ENCODE results near the gene MSRB2. TPM values are rescaled to one million over a fixed set of nuclear protein-coding genes. Genes with fewer than 3 reads are reported as not detected.

Gene MSRB2
- total and polyA plus RNA-seq, 2 experiments from 2014 or later, result 9.5 to 34.6 TPM

DNA sequence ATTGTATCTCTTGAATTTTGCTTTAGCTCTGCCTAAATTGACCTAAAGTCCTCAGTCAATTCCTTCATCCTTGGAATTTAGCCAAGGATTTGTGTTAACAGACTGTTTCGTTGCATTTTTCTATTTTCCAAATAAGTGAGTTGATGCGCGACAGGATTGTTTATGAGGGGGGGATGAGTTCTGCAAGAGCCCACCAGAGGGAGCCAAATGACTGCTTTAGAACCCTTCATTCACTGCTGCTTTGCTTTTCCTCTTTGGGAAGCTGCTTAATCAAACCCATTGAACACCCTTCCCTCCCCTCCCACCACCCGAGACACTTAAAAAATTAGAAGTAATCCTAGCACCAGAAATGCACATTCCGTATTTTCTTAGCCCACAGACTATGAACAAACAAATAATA, 63.0 kb downstream of the MSRB2 start:
- H3K9me3 Mint-ChIP-seq, result no peaks in the 10 kb centered on the region
- H3F3A ChIP-seq (replicated peaks; ENCODE audit: low read depth), result no peaks in the 10 kb centered on the region
- H3K4me3 ChIP-seq, result peak overlapping the region; percentile 42
- no peaks in the 10 kb centered on the region for H3K9me2 ChIP-seq (ENCODE audit: insufficient read depth)
- no peaks in the 10 kb centered on the region for H4K20me1 ChIP-seq (replicated peaks; ENCODE audit: insufficient read depth)
- H3K27me3 Mint-ChIP-seq (ENCODE audit: insufficient read depth, low read depth, poor library complexity), result peaks cover 5% of the 10 kb centered on the region
- peaks cover 9% of the 10 kb centered on the region for H3K4me1 Mint-ChIP-seq
- no peaks in the 10 kb centered on the region for H3K36me3 Mint-ChIP-seq (ENCODE audit: low read depth)
- no peak overlapping the region for H2AFZ ChIP-seq
- ATAC-seq (peak; percentile 93), DNase-seq (ENCODE audit: low spot score) (peak; percentile 88)
- H3K4me1 ChIP-seq (ENCODE audit: insufficient read depth), result no peaks in the 10 kb centered on the region
- peak overlapping the region; percentile 71 for H3K4me2 ChIP-seq
- peak overlapping the region; percentile 46; the same call in 2 of the 3 replicates for H3K4me3 Mint-ChIP-seq
- H3K27ac Mint-ChIP-seq, result no peak overlapping the region
- no peaks in the 10 kb centered on the region for H3K79me2 ChIP-seq (replicated peaks; ENCODE audit: insufficient read depth)
- H3K27me3 ChIP-seq (ENCODE audit: insufficient read depth), result peaks cover 9% of the 10 kb centered on the region; the same call in 1 of the 2 replicates
- no peaks in the 10 kb centered on the region for H3K36me3 ChIP-seq (ENCODE audit: insufficient read depth)
- TF ChIP-seq, protein P1, sequence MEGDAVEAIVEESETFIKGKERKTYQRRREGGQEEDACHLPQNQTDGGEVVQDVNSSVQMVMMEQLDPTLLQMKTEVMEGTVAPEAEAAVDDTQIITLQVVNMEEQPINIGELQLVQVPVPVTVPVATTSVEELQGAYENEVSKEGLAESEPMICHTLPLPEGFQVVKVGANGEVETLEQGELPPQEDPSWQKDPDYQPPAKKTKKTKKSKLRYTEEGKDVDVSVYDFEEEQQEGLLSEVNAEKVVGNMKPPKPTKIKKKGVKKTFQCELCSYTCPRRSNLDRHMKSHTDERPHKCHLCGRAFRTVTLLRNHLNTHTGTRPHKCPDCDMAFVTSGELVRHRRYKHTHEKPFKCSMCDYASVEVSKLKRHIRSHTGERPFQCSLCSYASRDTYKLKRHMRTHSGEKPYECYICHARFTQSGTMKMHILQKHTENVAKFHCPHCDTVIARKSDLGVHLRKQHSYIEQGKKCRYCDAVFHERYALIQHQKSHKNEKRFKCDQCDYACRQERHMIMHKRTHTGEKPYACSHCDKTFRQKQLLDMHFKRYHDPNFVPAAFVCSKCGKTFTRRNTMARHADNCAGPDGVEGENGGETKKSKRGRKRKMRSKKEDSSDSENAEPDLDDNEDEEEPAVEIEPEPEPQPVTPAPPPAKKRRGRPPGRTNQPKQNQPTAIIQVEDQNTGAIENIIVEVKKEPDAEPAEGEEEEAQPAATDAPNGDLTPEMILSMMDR (conservative IDR thresholded peaks at IDR 0.05; ENCODE audit: low read depth in 2 of 2), result peak; percentile 92 to 93
- TF ChIP-seq, protein P2, sequence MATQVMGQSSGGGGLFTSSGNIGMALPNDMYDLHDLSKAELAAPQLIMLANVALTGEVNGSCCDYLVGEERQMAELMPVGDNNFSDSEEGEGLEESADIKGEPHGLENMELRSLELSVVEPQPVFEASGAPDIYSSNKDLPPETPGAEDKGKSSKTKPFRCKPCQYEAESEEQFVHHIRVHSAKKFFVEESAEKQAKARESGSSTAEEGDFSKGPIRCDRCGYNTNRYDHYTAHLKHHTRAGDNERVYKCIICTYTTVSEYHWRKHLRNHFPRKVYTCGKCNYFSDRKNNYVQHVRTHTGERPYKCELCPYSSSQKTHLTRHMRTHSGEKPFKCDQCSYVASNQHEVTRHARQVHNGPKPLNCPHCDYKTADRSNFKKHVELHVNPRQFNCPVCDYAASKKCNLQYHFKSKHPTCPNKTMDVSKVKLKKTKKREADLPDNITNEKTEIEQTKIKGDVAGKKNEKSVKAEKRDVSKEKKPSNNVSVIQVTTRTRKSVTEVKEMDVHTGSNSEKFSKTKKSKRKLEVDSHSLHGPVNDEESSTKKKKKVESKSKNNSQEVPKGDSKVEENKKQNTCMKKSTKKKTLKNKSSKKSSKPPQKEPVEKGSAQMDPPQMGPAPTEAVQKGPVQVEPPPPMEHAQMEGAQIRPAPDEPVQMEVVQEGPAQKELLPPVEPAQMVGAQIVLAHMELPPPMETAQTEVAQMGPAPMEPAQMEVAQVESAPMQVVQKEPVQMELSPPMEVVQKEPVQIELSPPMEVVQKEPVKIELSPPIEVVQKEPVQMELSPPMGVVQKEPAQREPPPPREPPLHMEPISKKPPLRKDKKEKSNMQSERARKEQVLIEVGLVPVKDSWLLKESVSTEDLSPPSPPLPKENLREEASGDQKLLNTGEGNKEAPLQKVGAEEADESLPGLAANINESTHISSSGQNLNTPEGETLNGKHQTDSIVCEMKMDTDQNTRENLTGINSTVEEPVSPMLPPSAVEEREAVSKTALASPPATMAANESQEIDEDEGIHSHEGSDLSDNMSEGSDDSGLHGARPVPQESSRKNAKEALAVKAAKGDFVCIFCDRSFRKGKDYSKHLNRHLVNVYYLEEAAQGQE (IDR thresholded peaks at IDR 0.05; ENCODE audit: unreplicated experiment), result no peak
- H3K27ac ChIP-seq (ENCODE audit: low read depth), result no peak overlapping the region

DNA sequence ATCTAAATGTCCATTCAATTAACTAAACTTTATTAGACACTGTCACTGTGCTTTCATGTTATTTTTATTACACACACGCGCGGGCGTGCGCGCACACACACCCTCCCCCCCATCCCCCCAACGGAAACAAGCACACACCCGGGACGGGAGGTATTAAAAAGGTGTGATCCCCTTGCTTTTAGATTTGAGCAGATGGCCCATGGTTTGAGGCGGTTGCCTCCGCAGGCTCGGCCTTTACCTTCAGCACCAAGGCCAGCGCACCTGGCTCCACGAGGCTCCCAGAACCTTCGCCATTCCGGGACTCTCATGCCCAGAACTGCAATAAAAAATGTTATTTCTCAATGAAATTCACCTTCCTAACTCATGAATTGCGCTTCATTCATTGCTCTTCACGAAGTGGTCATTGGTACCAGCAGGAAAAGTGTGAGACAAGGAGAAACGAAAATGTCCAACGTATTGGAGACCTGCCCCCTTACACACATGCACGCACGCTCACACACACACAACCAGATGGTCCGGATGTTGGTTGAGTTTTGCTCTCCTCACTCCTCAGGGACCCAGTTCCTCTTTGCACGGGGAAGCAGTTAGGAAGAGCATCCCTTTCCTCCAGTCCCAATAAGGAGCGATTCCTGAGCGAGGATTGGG, 76.0 kb downstream of the MSRB2 start:
- DNase-seq (ENCODE audit: low spot score), result peak; percentile 85
- Histone ChIP-seq H3K4me2 (peak overlapping the region; percentile 67; the same call in 1 of the 2 replicates), H3K79me2 (replicated peaks; ENCODE audit: insufficient read depth) (no peaks in the 10 kb centered on the region), H3K27me3 (ENCODE audit: insufficient read depth) (peaks cover 100% of the 10 kb centered on the region), H3F3A (replicated peaks; ENCODE audit: low read depth) (peaks cover 6% of the 10 kb centered on the region), H3K4me1 (ENCODE audit: insufficient read depth) (peaks cover 27% of the 10 kb centered on the region; the same call in 1 of the 2 replicates), H3K36me3 (ENCODE audit: insufficient read depth) (no peaks in the 10 kb centered on the region), H2AFZ (no peak overlapping the region), H4K20me1 (replicated peaks; ENCODE audit: insufficient read depth) (peaks cover 19% of the 10 kb centered on the region; the same call in 1 of the 2 replicates), H3K4me3 (no peak overlapping the region), H3K9me2 (ENCODE audit: insufficient read depth) (no peaks in the 10 kb centered on the region), H3K27ac (ENCODE audit: low read depth) (no peak overlapping the region)
- H3K4me1 Mint-ChIP-seq, result peaks cover 17% of the 10 kb centered on the region
- H3K9me3 Mint-ChIP-seq, result no peaks in the 10 kb centered on the region; the same call in 2 of the 3 replicates
- TF ChIP-seq, protein P2 (IDR thresholded peaks at IDR 0.05; ENCODE audit: unreplicated experiment), result peak; percentile 89
- TF ChIP-seq EZH2 (IDR thresholded peaks at IDR 0.05; ENCODE audit: low read depth, unreplicated experiment) (peak; percentile 60), EZH2phosphoT487 (IDR thresholded peaks at IDR 0.05; ENCODE audit: unreplicated experiment) (no peak)
- no peaks in the 10 kb centered on the region for H3K36me3 Mint-ChIP-seq (ENCODE audit: low read depth)
- no peak overlapping the region for H3K27ac Mint-ChIP-seq
- H3K27me3 Mint-ChIP-seq (ENCODE audit: insufficient read depth, low read depth, poor library complexity), result peaks cover 80% of the 10 kb centered on the region
- peak overlapping the region; percentile 52; the same call in 2 of the 3 replicates for H3K4me3 Mint-ChIP-seq
- ATAC-seq, result peak; percentile 15; the same call in 2 of the 3 replicates

Small RNAs within 50 kb of the gene (small RNA-seq; reads per million reads assigned to genes)
- gene RF00561 (ENCODE audit: low replicate concordance), result not detected

Other genes with a start within 250 kb of the MSRB2 start
- 0.16 and 0.24 TPM in 2 replicates for gene ARMC3, start 167.5 kb upstream of the MSRB2 start, total RNA-seq (2014; rRNA removed; shearing (Covaris generic))
- 0.17 TPM in 1 of 2 replicates, not detected in the other for gene ARMC3, start 167.5 kb upstream of the MSRB2 start, polyA plus RNA-seq (2016; fragmentation: Nextera tagmentation; extraction: Ambion mirVana)
- not detected in 2 replicates for gene PTF1A, start 96.7 kb downstream of the MSRB2 start, total RNA-seq (2014; rRNA removed; shearing (Covaris generic))
- gene PTF1A, start 96.7 kb downstream of the MSRB2 start, polyA plus RNA-seq (2016; fragmentation: Nextera tagmentation; extraction: Ambion mirVana), result not detected in 2 replicates
- not detected in 2 replicates for gene C10orf67, start 249.2 kb downstream of the MSRB2 start, total RNA-seq (2014; rRNA removed; shearing (Covaris generic))
- gene C10orf67, start 249.2 kb downstream of the MSRB2 start, polyA plus RNA-seq (2016; fragmentation: Nextera tagmentation; extraction: Ambion mirVana), result 0.16 TPM in 2 replicates